ENCODE results near the gene USP33.

GRCh38 chr1:77672374-77672773 lies 87.3 kb downstream of the USP33 start:
- TF ChIP-seq CTCF (IDR thresholded peaks at IDR 0.05 in 2 of 3, conservative IDR thresholded peaks at IDR 0.05 in 1 of 3; ENCODE audit: insufficient read depth in 2 of 3, low read depth in 1 of 3, low read length in 3 of 3), result no peak
- no peak for TF ChIP-seq KAT7 (CRISPR knock-in tag; IDR thresholded peaks at IDR 0.05; ENCODE audit: borderline replicate concordance)
- TF ChIP-seq NRF1 (conservative IDR thresholded peaks at IDR 0.05 in 1 of 2, IDR thresholded peaks at IDR 0.05 in 1 of 2), result no peak
- no peak for TF ChIP-seq GTF2F1 (IDR thresholded peaks at IDR 0.05; ENCODE audit: low read depth, low read length)
- no peak for TF ChIP-seq TAF1 (IDR thresholded peaks at IDR 0.05; ENCODE audit: control insufficient read depth, extremely low read depth, insufficient read depth, low read length, severe bottlenecking)
- no peak for TF ChIP-seq ESRRA (IDR thresholded peaks at IDR 0.05; ENCODE audit: borderline replicate concordance, low read depth)
